Ascending aorta (tissue), 2 donors: ENCODE data around the gene ABHD5. TPM values are rescaled to one million over a fixed set of nuclear protein-coding genes. Genes with fewer than 3 reads are reported as not detected.
A peak's percentile ranks its signal among the peaks of the same experiment; 100 is the strongest.

Source experiments
- DNase-seq, 2 donors: peaks; one replicate each; pipeline ENCODE4 v3.0.0-alpha.2; 2019; ENCODE audit warnings: low spot score in 2 of 2
- H3K27ac ChIP-seq, 2 donors: fragments of 200-600 bp; sonication (generic); one replicate each; pipeline ENCODE4 v1.5.1; 2016 to 2017; ENCODE audit warnings: mild to moderate bottlenecking in 1 of 2
- H3K27me3 ChIP-seq: fragments of 200-600 bp; sonication (generic); one replicate; pipeline ENCODE4 v1.5.1; 2017
- H3K36me3 ChIP-seq, 2 donors: fragments of 200-600 bp; sonication (generic); one replicate each; pipeline ENCODE4 v1.5.1; 2016
- H3K4me1 ChIP-seq, 2 donors: fragments of 200-600 bp; sonication (generic); one replicate each; pipeline ENCODE4 v1.5.1; 2016 to 2017; ENCODE audit warnings: mild to moderate bottlenecking in 1 of 2
- H3K4me3 ChIP-seq, 2 donors: fragments of 200-600 bp; sonication (generic); one replicate each; pipeline ENCODE4 v1.5.1; 2016 to 2017; ENCODE audit warnings: mild to moderate bottlenecking in 1 of 2
- H3K9me3 ChIP-seq, 2 donors: fragments of 200-600 bp; sonication (generic); one replicate each; pipeline ENCODE4 v1.5.1; 2016
- intact Hi-C: fragments of 100-400 bp; cut with DNase I; formaldehyde crosslinking; loops from one replicate; pipeline ENCODE4 v1.15.1; 2023
- total RNA-seq: library from RNA; depleted of rRNA; stranded (reverse); fragments of >200 nt; gene quantifications from one replicate; pipeline ENCODE4 v1.1.0, GENCODE V29; 2016
- TF ChIP-seq, protein P1 (sequence below), 3 experiments: fragments of 200-600 bp in 2 of 3; fragments of 450-650 bp in 1 of 3; sonication (generic) in 2 of 3; IDR thresholded peaks; one replicate each; pipeline ENCODE4 v1.5.1; 2016 to 2019; ENCODE audit warnings: antibody characterized with exemption in 3 of 3, mild to moderate bottlenecking in 1 of 3, moderate library complexity in 1 of 3

Gene ABHD5
- total RNA-seq, 1 donor from 2014 or later = 5.3 TPM

- TF ChIP-seq, protein P1, sequence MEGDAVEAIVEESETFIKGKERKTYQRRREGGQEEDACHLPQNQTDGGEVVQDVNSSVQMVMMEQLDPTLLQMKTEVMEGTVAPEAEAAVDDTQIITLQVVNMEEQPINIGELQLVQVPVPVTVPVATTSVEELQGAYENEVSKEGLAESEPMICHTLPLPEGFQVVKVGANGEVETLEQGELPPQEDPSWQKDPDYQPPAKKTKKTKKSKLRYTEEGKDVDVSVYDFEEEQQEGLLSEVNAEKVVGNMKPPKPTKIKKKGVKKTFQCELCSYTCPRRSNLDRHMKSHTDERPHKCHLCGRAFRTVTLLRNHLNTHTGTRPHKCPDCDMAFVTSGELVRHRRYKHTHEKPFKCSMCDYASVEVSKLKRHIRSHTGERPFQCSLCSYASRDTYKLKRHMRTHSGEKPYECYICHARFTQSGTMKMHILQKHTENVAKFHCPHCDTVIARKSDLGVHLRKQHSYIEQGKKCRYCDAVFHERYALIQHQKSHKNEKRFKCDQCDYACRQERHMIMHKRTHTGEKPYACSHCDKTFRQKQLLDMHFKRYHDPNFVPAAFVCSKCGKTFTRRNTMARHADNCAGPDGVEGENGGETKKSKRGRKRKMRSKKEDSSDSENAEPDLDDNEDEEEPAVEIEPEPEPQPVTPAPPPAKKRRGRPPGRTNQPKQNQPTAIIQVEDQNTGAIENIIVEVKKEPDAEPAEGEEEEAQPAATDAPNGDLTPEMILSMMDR (IDR thresholded peaks at IDR 0.05) = no peak
- Histone ChIP-seq H3K4me1 (peaks cover 7 to 32% of the 10 kb centered on the region in 2 donors), H3K4me3 (no peak overlapping the region), H3K27ac (peak overlapping the region; percentile 92 to 94), H3K36me3 (no peaks in the 10 kb centered on the region), H3K9me3 (no peaks in the 10 kb centered on the region), H3K27me3 (no peaks in the 10 kb centered on the region)
- intact Hi-C loops = loop anchor here (1.0 to 10.0 kb wide), 8 partner anchors 37 to 483 kb away; partner anchors contain the start of gene SNRK
- DNase-seq = peak; percentile 49 to 92
These were observed 79.8 kb downstream of the ABHD5 start for GRCh38 chr3:43770426-43771103.

DNA sequence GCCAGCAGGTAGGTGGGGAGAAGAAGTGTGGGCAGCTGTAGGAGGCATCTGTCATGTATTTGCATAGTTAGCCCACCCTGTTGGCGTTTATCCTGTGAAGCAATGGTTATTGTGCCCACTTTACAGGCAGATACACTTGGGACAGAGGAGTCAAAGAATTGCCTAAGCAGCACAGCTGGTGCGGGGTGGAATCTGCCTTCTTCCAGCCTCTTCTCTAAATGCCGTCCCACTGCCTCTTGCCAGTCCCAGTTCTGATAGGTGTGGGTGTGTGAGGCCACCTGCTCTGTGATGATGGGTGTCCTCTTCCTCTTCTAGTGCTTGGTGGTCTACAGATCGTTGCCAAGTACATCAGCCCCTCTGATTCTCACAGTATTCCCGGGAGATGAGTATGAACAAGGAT lies 80.9 kb downstream of the ABHD5 start:
- Histone ChIP-seq H3K27ac (peak overlapping the region; percentile 92 to 94), H3K9me3 (no peaks in the 10 kb centered on the region), H3K27me3 (no peaks in the 10 kb centered on the region), H3K36me3 (no peaks in the 10 kb centered on the region), H3K4me3 (no peak overlapping the region), H3K4me1 (peaks cover 7 to 32% of the 10 kb centered on the region in 2 donors)
- no peak for DNase-seq
- TF ChIP-seq, protein P1 (IDR thresholded peaks at IDR 0.05) = no peak
- intact Hi-C loops = loop anchor here (2.0 to 10.0 kb wide), 6 partner anchors 81 to 484 kb away; partner anchors contain the start of gene SNRK

GRCh38 chr3:43773273-43774094 lies 82.7 kb downstream of the ABHD5 start:
- TF ChIP-seq, protein P1 (IDR thresholded peaks at IDR 0.05) = no peak
- Histone ChIP-seq H3K4me3 (no peak overlapping the region), H3K9me3 (no peaks in the 10 kb centered on the region), H3K27ac (peak overlapping the region; percentile 79 to 92), H3K27me3 (no peaks in the 10 kb centered on the region), H3K36me3 (no peaks in the 10 kb centered on the region), H3K4me1 (peaks cover 7 to 30% of the 10 kb centered on the region in 2 donors)
- peak in 1 of 2 donors; percentile 83 for DNase-seq
- intact Hi-C loops = loop anchor here (5.0 to 10.0 kb wide), 5 partner anchors 79 to 486 kb away; partner anchors contain the start of gene SNRK

- intact Hi-C loops = loop anchor here (5.0 to 10.0 kb wide), 5 partner anchors 78 to 487 kb away; partner anchors contain the start of gene SNRK
- TF ChIP-seq, protein P1 (IDR thresholded peaks at IDR 0.05) = no peak
- Histone ChIP-seq H3K4me3 (no peak overlapping the region), H3K36me3 (no peaks in the 10 kb centered on the region), H3K27ac (no peak overlapping the region), H3K4me1 (peaks cover 5 to 22% of the 10 kb centered on the region in 2 donors), H3K9me3 (no peaks in the 10 kb centered on the region), H3K27me3 (no peaks in the 10 kb centered on the region)
- DNase-seq = peak in 1 of 2 donors; percentile 40
These were observed 84.1 kb downstream of the ABHD5 start for GRCh38 chr3:43774799-43775198.

DNA sequence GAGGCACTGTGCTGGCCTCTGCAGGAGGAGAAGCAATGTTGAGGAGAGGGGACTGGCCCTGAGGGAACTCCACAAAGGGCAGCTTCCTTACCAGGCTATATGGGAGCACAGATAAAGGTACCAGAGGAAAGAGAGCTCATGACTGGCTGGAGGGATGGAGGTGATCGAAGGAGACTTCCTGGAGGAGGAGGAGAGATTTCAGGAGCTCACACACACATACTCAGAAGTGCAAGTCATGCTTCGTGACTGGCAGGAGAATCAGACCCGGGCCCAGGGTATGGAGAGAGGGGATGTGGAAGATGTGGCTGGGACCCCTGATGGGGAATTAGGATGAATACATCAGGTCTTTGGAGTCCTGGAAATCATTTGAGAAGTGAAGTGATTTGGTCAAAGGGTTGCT lies 85.4 kb downstream of the ABHD5 start:
- DNase-seq = peak in 1 of 2 donors; percentile 24
- H3K27ac ChIP-seq = no peak overlapping the region
- intact Hi-C loops = loop anchor here (10.0 kb wide), 1 partner anchor 231 kb away; no protein-coding TSS in a partner anchor
- H3K27me3 ChIP-seq = no peaks in the 10 kb centered on the region
- no peaks in the 10 kb centered on the region for H3K9me3 ChIP-seq
- no peak overlapping the region for H3K4me3 ChIP-seq
- H3K36me3 ChIP-seq = no peaks in the 10 kb centered on the region
- H3K4me1 ChIP-seq = peaks cover 0 to 10% of the 10 kb centered on the region in 2 donors
- TF ChIP-seq, protein P1 (IDR thresholded peaks at IDR 0.05) = no peak
